ENCODE data around the gene SURF1.

GRCh38 chr9:133333011-133333410 lies 23.3 kb downstream of the SURF1 start:
- TF ChIP-seq CTCF (IDR thresholded peaks at IDR 0.05) (no peak), ZFX (IDR thresholded peaks at IDR 0.05; ENCODE audit: borderline replicate concordance) (no peak)

Measured in 22Rv1 (cell line).